Anterior cingulate cortex (tissue), 58 donors: ENCODE data around the gene FA2H.
"Not testable (repeated sequence)": the region's sequence is repeated elsewhere in the genome, so short reads cannot be mapped to it uniquely, and the experiment has no call there.

ENCODE experiments used
- DNase-seq, 58 donors: peaks; one replicate each; lab custom pipeline; 2025; lab: John Stamatoyannopoulos, UW

FA2H gene

GRCh38 chr16:74700116-74700437 lies 74.5 kb downstream of the FA2H start:
- peak in 2 of 58 donors; percentile 20 to 23 for DNase-seq

GRCh38 chr16:74699666-74700065 lies 75.0 kb downstream of the FA2H start:
- DNase-seq, result no peak

GRCh38 chr16:74698222-74698621 lies 76.4 kb downstream of the FA2H start:
- DNase-seq, result no peak

- DNase-seq, result peak in 54 of 58 donors; percentile 18 to 91 (median 72)
Measured at GRCh38 chr16:74695450-74696422, 78.9 kb downstream of the FA2H start.

- DNase-seq, result no peak
Measured at GRCh38 chr16:74691093-74691855, 83.3 kb downstream of the FA2H start.

GRCh38 chr16:74682556-74682955 lies 92.1 kb downstream of the FA2H start:
- no peak for DNase-seq

- no peak for DNase-seq
Measured at GRCh38 chr16:74680681-74681080, 93.9 kb downstream of the FA2H start.

GRCh38 chr16:74679983-74680382 lies 94.6 kb downstream of the FA2H start:
- DNase-seq, result no peak

GRCh38 chr16:74677868-74678267 lies 96.8 kb downstream of the FA2H start:
- no peak for DNase-seq

GRCh38 chr16:74673876-74674275 lies 100.7 kb downstream of the FA2H start:
- no peak for DNase-seq

GRCh38 chr16:74668877-74669276 lies 105.7 kb downstream of the FA2H start:
- not testable (repeated sequence) for DNase-seq

GRCh38 chr16:74667255-74667700 lies 107.3 kb downstream of the FA2H start:
- DNase-seq, result peak in 25 of 58 donors; percentile 0 to 34 (median 6)

- DNase-seq, result peak; percentile 51 to 99 (median 96)
Measured at GRCh38 chr16:74666425-74667254, 108.0 kb downstream of the FA2H start, which contains the start of gene RFWD3. TSS of gene RFWD3 (minus strand) at chr16:74666877. CDS start at chr16:74661449, 5,428 bp downstream.

GRCh38 chr16:74666010-74666421 lies 108.6 kb downstream of the FA2H start:
- no peak for DNase-seq
